Measurements from ENCODE around the gene LCTL. TPM values are rescaled to one million over a fixed set of nuclear protein-coding genes. Genes with fewer than 3 reads are reported as not detected.
"Not testable (repeated sequence)": the region's sequence is repeated elsewhere in the genome, so short reads cannot be mapped to it uniquely, and the experiment has no call there.

LCTL gene
- total RNA-seq, 1 donor from 2014 or later, result not detected

DNA sequence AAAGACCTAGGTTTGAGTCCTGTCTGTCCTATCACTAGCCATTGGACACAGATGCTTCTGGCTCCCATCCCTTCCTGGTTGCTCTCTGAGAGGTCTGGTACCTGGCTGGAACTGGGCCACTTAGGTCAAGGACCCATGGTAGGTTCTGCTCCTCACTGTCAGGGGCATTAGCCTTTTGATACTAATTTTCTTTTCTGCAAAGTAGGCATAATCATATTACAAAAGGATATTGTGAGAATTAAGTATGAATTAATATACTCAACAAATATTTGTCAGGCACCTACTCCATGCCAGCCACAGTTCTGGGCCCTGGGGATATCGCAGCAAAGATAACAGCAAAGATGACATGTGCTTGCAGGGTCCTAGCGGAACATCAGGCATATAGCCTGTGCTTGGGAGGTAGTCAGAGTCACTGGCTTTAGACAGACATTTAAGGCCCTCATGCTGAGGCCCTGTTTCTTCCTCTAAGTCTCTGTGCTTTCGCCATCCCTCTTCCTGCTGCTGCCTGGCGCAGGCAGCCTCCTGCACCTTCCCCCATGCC lies 25.6 kb upstream of the LCTL start:
- intact Hi-C loops (cut with micrococcal nuclease), result no loop called here

DNA sequence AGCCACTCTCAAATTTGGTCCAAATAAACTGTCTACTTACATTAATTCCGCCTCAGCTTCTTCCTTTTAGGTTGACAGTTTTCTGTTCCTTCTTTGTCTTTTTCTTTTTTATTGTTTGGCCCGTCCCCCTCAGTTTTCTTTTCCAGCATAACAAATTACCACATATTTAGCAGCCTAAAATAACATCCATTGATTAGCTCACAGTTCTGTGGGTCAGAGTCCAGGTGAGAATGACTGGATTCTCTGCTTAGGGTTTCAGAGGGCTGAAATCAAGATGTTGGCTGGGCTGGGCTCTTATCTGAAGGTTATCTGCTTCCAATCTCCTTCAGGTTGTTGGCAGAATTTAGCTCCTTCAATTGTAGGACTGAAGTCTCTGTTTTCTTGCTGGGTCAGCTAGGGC lies 24.6 kb upstream of the LCTL start:
- intact Hi-C loops (cut with micrococcal nuclease), result no loop called here

DNA sequence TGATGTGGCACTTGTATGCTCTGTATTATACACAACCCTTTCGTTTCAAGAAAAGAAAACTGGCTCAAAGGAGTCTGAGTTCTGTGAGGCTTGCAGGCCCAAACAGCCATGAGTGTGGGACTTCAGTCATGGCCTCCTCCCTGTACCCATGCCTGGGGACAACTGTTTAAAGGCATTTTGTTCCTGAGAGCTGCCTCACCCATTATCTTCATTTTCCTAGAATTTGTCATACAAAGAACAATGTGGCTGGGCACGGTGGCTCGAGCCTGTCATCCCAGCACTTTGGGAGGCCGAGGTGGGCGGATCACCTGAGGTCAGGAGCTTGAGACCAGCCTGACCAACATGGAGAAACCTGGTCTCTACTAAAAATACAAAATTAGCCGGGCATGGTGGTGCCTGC lies 23.6 kb upstream of the LCTL start:
- intact Hi-C loops (cut with micrococcal nuclease), result not testable (repeated sequence)

DNA sequence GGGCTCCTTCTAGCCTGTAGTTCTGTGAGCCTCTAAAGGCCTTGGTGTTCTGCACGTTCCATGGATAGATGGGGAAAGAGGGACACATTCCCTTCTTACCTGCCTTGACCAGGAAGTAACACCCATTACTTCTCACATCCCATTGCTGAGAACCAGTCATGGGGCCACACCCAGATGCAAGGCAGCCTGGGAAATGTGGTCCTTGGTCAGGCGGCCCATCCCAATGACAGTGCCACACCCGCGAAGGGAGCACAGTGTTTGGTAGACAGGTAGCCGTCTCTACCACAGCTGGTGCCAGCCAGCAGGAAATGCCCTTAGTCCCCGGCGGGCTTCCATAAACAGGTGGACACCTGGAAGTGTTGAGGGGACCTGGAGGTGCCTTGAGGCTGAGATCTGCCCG lies 23.2 kb upstream of the LCTL start:
- intact Hi-C loops (cut with micrococcal nuclease), result no loop called here

DNA sequence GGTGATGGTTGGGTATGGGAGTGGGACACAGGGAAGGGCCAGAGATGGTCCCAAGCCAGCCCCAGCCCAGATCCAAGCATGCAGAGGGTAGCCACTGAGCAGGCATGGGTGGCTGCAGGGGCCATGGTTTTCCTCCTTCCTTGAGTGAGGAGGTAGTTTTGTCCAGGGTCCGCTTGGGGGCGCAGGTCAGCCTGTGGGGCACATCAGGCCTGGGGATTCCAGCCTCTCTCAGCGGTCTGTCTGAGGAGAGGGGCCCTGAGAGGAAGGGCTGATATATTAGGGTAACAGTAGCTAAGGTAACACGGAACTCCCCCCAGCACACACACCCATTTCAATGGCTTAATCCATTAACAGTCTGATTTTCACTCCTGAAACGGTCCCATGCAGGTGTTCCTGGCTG lies 22.7 kb upstream of the LCTL start:
- intact Hi-C loops (cut with micrococcal nuclease), result no loop called here

DNA sequence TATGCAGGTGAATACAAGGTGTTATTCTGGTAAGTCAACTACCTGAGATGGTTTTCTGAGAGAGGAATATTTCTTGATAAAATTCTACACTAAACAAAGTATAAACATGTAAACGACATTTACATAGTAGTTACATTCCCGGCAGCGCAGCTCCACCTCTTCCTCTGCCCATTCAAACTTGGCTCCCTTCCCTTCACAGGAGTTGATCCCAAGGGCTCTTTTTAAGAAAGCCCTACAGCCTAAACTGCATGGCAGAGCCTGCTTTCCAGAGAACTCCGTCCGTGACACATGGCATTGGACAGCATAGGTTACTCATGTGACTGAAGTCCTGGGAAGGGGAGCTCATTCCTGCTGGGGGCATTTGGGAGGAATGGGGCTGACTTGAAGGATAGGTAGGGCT lies 22.0 kb upstream of the LCTL start:
- intact Hi-C loops (cut with micrococcal nuclease), result no loop called here

DNA sequence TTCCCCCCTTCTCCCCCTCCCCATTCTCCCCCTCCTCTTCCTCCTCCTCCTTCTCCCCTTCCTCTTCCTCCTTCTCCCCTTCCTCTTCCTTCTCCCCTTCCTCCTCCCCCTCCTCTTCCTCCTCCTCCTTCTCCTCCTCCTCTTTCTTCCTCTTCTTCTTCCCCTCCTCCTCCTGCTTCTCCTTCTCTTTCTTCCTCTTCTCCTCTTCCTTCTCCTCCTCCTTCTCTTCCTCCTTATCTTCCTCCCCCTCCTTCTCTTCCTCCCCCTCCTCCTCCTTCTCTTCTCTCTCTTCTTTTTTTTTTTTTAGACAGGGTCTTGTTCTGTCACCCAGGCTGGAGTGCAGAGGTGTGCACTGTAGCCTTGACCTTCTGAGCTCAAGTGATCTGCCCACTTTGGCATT lies 21.2 kb upstream of the LCTL start:
- intact Hi-C loops (cut with micrococcal nuclease), result no loop called here

DNA sequence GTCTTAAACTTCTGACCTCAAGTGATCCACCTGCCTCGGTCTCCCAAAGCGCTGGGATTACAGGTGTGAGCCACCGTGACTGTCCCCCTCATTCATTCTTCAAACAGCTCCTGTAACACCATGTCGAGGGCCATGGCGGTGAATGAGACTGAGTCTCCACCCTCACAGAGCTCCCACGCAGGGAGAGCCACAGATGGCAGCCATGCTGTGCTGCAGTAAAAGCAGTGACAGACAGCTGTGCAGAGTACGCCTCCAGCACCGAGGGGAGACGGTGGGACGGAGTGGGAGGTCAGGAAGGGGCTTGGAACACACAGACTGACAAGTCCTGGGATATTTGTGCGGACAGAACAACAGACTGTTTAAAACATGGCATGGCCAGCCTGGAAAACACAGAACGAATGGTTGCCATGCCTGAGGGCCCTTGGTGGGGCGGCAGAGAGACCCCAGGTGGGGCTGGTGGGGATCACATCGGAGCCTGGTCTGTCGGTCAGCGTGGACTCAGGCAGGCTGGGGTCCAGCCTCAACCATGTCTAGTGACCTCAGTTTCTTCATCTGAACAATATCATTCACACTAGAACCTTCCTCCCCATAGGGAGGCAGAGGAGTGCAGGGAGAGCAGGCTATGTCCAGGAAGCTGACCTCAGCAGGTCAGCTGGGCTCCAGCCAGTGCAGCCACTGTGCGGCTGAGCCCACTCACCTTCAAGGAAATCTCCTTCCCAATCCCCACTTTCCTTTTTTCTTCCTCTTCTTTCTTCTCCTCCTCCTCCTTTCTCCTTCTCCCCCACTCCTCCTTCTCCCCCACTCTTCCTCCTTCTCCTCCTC lies 20.6 kb upstream of the LCTL start:
- intact Hi-C loops (cut with micrococcal nuclease), result no loop called here

DNA sequence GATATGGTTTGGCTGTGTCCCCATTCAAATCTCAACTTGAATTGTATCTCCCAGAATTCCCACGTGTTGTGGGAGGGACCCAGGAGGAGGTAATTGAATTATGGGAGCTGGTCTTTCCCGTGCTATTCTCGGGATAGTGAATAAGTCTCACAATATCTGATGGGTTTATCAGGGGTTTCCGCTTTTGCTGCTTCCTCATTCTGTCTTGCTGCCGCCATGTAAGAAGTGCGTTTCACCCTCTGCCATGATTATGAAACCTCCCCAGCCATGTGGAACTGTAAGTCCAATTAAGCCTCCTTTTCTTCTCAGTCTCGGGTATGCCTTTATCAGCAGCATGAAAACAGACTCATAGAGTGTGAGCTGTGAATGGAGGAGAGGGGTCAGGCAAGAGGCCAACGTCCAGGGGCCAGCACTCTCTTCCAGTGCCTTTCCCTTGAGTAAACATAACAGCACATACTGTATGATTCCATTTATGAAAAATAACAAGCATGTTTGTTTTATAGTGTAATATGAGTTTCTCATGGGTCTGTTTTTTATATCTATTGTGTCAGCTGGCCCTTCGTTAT lies 16.3 kb upstream of the LCTL start:
- intact Hi-C loops (cut with micrococcal nuclease), result no loop called here

DNA sequence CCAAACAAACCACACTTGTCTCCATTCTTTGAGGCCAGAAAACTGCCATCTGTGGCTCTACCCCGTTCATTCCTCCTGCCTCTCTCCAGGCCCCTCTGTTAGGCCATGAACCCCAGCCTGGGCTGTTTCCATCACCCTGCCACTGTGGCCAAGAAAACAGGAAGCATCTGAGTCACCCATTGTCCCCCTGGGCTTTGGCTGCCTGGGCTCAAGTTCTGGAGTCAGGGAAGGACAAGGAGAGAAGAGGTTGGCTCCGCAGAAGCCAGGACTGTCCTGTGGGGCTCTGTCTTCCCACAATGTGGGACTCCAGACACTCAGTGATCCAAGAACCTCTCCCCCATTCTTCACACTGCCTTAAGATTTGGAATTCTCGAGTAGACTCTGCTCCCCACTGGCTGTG lies 14.8 kb upstream of the LCTL start:
- intact Hi-C loops (cut with micrococcal nuclease), result no loop called here

DNA sequence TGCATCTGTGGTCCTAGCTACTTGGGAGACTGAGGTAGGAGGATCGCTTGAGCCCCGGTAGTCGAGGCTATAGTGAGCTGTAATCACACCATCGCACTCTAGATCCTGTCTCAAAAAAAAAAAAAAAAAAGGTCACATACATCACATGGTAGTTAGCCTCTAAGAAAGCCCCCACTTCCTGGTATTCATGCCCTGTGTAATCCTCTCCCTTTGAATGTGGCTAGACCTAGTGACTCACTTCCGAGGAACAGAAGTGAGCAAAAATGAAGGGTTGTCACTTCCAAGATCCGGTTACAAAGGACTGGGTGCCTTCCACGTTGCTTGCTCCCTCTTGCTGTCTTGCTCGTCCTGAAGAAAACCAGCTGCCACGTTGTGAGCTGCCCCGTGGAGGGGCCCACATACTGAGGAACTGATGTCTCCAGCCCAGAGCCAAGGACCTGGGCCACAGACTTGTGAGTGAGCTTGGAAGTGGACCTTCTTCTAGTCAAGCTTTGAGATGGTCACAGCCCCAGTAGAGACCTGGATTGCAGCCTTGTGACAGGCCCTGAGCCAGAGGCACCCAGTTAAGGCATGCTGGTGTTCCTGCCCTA lies 12.6 kb upstream of the LCTL start:
- intact Hi-C loops (cut with micrococcal nuclease), result no loop called here

DNA sequence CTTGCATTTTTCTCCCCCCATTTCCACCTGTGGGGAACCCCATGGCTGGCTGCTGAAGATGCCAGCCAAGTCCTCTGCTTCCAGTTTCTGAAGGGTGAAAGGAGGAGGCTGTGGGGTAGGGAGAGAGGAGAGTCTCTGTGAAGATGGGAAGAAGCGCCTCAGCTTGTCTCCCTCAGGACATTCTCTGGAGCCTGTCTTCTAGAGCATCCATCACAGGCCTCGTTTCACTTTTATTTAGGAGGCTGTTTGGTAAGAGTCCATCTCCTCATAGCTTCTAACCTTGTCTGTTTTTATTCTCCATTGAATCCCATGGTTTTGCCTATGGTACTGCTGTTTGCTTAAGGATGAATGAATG lies 8.8 kb upstream of the LCTL start:
- intact Hi-C loops (cut with micrococcal nuclease), result no loop called here

DNA sequence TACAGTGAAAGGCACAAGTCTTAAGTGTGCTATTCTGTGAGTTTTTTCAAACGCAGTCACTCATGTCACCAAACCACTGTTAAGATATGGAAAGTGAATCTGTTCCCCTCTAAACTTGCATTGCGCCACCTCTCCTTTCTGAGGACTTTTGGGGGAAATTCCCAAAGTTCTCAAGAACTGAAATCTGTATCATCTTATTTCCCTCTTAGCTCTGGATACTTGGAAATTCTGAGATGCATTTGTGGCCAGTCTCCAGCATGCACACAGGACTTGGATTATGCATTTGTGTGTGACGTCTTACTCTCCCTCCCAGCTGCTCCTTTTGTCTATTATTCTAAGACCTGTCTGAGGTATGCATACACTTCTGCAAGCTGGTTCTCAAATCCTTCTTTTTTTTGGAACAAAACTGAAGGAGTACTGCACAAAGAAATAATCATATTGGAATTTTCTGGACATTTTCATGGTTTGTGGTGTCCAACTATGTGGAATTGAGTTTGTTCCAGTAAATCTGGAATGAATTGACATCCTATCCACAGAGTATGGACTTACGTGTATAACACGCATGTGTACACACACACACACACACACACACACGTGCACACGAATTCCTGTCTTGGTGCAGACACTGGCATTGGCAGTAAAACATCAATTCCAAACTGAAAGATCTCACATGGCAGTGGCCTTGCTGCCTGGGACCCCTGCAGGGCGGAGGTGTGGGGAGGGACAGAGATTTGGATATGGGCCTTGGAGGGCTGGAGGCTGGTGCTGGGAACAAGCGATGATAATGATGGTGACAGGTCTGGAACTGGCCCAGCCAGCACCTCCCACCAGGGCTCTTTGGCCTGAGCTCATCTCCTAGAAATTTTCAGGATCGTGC lies 8.2 kb upstream of the LCTL start:
- intact Hi-C loops (cut with micrococcal nuclease), result no loop called here

DNA sequence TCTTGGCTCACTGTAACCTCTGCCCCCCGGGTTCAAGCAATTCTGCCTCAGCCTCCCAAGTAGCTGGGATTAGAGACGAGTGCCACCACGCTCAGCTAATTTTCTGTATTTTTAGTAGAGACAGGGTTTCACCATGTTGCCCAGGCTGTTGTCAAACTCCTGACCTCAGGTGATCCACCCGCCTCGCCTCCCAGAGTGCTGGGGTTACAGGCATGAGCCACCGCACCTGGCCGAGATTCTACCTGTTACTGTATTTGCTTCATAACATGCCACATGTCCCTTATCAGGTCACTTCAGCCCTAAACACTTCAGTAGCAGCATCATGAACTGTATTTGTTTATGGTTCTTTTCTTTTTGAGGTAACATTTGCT lies 7.5 kb upstream of the LCTL start:
- intact Hi-C loops (cut with micrococcal nuclease), result no loop called here

DNA sequence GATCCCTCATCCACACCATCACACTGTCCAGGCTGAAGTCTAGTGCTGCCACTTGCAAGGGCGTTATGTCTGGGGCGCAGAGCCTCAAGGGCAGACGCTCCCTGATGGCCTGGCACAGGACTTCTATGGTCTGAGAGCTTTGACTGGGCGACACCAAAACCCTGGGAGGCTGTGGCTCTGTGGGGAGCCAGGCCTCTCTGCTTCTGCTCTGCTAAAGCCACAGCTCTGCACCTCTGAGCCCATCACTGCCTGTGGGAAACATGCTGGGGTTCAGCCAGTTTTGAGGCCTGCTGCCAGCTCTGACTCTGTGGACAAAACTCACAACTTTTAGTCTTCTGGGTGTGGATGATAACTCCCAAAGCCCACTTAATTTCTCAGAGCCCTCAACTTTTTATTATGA lies 6.3 kb upstream of the LCTL start:
- intact Hi-C loops (cut with micrococcal nuclease), result no loop called here

DNA sequence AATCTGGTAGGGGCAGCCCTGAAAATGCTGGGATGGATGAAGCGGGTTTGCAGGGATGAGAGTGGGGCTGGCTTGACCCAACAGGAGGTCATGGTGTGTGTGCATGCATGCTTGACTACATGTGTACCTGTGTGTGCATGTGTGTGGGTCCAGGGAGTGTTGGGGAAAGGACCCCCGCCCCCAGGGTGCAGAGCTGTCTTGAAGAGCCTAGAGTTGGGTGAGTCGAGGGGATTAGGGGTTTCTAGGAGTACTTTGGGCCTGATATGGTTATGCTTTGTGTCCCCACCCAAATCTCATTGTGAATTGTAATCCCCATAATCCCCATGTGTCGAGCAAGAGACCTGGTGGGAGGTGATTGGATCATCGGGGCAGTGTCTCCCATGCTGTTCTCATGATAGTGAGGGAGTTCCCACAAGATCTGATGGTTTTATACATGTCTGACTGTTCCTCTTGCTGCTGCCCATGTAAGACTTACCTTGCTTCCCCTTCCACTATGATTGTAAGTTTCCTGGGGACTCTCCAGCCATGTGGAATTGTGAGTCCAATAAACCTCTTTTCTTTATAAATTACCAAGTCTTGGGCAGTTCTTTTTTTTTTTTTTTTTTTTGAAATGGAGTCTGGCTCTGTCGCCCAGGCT lies 5.2 kb upstream of the LCTL start:
- intact Hi-C loops (cut with micrococcal nuclease), result no loop called here

DNA sequence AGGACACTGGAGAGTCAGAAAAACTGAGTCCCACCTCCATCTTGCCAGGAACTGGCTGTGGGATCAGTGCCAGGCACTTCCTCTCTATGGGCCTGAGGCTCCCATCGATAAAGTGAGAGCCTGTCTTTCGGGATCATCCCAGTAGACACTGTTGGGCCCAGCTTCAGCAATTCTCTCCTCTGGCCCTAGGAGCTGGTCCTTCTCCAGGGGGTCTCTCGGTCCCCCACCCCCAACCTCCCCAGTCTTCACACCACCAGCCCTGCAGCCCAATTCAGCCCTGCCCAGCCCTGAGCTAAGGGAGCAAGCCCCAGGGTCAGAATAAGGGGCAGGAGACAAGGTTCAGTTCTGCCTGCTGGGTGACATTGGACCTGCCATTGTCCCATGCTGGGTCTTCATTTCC lies 4.5 kb upstream of the LCTL start:
- intact Hi-C loops (cut with micrococcal nuclease), result no loop called here

DNA sequence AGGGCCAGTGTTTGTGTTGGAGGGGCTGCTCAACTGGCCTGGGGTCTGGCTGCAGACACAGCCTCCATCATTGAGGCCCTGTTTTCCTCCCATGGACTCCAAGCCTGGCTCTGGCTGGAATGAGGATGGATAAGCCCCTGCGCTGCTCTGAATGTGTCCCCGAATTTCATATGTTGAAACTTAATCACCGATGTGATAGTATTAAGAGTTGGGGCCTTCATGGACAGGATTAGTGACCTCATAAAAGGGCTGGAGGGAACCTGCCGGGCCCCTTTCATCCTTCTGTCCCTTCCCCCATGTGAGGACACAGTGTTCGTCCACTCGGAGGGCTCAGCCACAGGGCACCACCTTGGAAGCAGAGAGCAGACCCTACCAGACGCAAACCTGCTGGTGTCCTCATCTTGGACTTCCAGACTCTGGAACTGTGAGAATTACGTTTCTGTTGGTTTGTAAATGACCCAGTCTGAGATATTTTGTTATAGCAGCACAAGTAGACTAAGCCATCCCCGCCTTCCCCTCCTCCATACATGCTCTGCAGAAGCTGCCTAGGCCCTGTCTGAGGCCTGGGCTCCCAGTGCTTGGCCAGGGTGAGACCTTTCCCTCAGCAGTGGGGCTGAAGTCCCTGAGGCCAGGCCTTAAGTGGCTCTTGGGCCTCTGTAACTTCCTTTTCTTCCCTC lies 3.8 kb upstream of the LCTL start:
- intact Hi-C loops (cut with micrococcal nuclease), result no loop called here

DNA sequence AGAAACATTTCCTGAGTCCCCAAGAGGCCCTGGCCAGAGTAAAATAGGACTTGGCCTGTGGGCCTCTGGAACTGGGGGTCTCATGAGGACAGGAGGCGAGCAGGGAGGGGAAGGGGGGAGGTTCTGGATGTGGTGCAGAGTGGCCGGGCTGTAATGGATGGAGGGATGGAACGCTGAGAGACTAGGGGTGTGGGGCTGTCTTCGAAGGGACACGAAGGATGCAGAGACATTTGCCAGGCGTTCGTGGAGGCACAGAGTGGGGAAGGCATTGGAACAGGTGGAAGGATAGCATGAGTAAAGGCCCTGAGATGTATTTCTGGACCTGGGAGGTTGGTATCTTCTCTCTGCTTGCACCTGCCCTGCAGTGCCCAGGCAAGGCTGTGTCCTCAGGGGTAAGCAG lies 2.1 kb upstream of the LCTL start:
- intact Hi-C loops (cut with micrococcal nuclease), result no loop called here

DNA sequence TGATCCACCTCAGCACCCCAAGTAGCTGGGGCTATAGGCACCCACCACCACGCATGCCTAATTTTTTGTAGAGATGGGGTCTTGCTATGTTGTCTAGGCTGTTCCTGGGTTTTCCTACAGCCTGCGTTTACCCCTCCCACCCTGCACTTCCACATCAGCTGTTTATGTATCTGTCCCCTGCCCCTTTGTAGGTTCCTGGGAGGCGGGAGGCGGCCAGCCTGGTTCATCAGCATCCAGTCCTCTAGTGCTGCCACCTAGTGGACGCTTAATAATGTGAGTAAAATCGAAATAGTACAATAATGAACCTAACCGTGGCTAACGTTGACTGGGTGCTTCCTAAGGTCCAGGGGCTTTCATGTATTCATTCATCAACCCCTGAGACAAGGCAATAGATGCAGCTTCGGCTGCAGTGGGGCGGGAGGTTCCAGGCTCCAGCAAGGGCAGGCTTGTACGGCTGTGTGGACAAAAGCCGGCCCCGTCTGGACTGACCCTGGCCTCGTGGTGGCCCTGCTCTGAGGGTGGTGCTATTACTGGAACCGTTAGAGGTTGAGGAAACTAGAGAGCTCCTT lies 1.2 kb upstream of the LCTL start:
- intact Hi-C loops (cut with micrococcal nuclease), result no loop called here

Data from T-helper 2 cell treated with Interferon-gamma antibody and Interleukin-4, amounts not matched to agents 100 ng/mL and 5 ng/mL, for 36 hours (primary cell).